Measurements from ENCODE around the gene SNAP47.

- TF ChIP-seq CTCF (IDR thresholded peaks at IDR 0.05; ENCODE audit: poor library complexity) (no peak), EZH2phosphoT487 (IDR thresholded peaks at IDR 0.05; ENCODE audit: low read depth, severe bottlenecking, unreplicated experiment) (no peak), EZH2 (IDR thresholded peaks at IDR 0.05; ENCODE audit: borderline replicate concordance) (no peak)
Observed at GRCh38 chr1:227773558-227773957, 38.3 kb downstream of the SNAP47 start.

Measured in hepatocyte (in vitro differentiated cells).